ENCODE results near the gene HUWE1. TPM values are rescaled to one million over a fixed set of nuclear protein-coding genes. Genes with fewer than 3 reads are reported as not detected.
"Not testable (repeated sequence)": the region's sequence is repeated elsewhere in the genome, so short reads cannot be mapped to it uniquely, and the experiment has no call there.

The HUWE1 gene
- total RNA-seq = 95.3 TPM

GRCh38 chrX:53686151-53686885, at the start of gene HUWE1:
Gene HUWE1 (minus strand): TSS chrX:53686719. CDS start chrX:53654107, 32,612 bp downstream.
- DNase-seq = peak; percentile 54

GRCh38 chrX:53732797-53733196, 46.3 kb upstream of the HUWE1 start:
- no peak for DNase-seq

- DNase-seq = no peak
Observed at GRCh38 chrX:53729751-53730150, 43.2 kb upstream of the HUWE1 start.

- DNase-seq = no peak
Observed at GRCh38 chrX:53728506-53728905, 42.0 kb upstream of the HUWE1 start.

GRCh38 chrX:53724872-53725271, 38.4 kb upstream of the HUWE1 start:
- no peak for DNase-seq

DNA sequence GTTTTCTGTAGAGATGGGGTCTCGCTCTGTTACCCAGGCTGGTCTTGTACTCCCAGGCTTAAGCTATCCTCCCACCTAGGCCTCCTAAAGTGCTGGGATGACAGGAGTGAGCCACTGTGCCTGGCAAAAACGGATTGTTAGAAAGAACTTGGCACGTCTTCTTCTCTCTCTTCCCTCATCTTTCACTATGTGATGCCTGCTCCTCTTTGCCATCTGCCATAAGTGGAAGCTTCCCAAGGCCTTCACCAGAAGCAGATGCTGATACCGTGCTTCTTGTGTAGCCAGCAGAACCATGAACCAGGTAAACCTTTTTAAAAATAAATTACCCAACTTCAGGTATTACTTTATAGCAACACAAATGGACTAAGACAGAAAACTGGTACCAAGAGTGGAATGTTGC, 36.9 kb upstream of the HUWE1 start:
- DNase-seq = no peak

DNA sequence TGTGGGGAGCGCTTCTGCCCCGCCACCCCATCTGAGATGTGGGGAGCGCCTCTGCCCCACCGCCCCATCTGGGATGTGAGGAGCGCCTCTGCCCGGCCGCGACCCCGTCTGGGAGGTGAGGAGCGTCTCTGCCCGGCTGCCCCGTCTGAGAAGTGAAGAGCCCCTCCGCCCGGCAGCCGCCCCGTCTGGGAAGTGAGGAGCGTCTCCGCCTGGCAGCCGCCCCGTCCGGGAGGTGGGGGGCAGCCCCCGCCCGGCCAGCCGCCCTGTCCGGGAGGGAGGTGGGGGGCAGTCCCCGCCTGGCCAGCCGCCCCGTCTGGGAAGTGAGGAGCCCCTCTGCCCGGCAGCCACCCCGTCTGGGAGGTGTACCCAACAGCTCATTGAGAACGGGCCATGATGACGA, 35.1 kb upstream of the HUWE1 start:
- DNase-seq = not testable (repeated sequence)

DNA sequence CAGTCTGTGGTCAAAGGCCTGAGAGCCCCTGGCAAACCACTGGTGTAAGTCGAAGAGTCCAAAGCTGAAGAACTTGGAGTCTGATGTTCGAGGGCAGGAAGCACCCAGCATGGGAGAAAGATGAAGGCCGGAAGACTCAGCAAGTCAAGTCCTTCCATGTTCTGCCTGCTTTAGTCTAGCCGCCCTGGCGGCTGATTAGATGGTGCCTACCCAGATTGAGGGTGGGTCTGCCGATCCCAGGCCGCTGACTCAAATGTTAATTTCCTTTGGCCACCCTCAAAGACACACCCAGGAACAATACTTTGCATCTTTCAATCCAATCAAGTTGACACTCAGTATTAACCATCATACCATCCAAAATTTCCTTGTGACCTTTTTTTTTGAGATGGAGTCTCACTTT, 33.1 kb upstream of the HUWE1 start:
- DNase-seq = not testable (repeated sequence)

- DNase-seq = no peak
Observed at GRCh38 chrX:53718073-53718472, 31.6 kb upstream of the HUWE1 start.

GRCh38 chrX:53717205-53717604, 30.7 kb upstream of the HUWE1 start:
- DNase-seq = no peak

- DNase-seq = no peak
Observed at GRCh38 chrX:53716328-53717088, 30.0 kb upstream of the HUWE1 start.

GRCh38 chrX:53715346-53715924, 28.9 kb upstream of the HUWE1 start:
- DNase-seq = no peak

GRCh38 chrX:53714580-53715345, 28.2 kb upstream of the HUWE1 start:
- DNase-seq = no peak

DNA sequence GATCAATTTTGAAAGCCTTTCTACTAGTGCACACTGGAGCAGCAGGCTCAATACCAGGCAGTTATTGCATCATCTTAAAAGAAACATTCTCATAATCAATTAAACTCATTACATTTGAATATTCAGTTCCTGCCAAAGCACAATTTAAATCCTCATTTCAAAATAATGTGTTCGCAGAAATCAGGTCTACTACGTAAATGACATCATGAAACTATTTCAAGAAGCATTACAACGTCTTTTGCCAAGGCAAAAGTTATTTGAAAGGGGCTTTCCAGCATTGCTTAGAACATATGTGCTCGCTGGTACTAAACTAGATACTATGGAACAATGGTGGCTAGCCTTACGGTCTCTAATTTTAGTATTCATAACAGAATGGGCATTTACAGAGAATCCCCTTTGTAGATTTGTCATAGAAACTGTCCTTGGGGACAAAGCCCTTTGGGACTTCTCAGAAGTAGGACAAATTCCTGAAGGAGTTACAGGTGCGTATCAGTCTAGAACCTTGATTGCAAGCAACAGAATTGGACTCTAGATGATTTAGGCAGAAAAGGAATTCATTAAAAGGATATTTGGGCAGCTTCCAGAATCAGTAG, 27.6 kb upstream of the HUWE1 start:
- DNase-seq = no peak

DNA sequence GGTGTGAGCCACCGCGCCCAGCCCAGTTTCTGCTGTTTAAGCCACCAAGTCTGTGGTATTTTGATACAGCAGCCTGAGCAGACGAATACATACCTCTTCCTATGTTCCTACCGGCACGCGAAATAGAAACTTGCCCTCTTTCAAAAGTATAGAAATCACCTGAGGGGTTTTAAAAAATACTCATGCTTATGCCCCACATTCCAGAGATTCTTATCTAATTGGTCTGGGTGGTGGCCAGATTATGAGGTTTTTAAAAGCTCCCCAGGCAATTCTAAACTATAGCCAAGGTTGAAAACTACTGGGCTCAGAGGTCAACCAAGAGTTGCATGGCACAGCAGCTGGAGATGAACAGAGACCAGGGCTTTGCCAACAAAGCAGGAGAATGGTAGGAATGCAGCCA, 24.9 kb upstream of the HUWE1 start:
- DNase-seq = no peak

- DNase-seq = no peak
Observed at GRCh38 chrX:53704854-53705253, 18.3 kb upstream of the HUWE1 start.

GRCh38 chrX:53704294-53704693, 17.8 kb upstream of the HUWE1 start:
- DNase-seq = no peak

DNA sequence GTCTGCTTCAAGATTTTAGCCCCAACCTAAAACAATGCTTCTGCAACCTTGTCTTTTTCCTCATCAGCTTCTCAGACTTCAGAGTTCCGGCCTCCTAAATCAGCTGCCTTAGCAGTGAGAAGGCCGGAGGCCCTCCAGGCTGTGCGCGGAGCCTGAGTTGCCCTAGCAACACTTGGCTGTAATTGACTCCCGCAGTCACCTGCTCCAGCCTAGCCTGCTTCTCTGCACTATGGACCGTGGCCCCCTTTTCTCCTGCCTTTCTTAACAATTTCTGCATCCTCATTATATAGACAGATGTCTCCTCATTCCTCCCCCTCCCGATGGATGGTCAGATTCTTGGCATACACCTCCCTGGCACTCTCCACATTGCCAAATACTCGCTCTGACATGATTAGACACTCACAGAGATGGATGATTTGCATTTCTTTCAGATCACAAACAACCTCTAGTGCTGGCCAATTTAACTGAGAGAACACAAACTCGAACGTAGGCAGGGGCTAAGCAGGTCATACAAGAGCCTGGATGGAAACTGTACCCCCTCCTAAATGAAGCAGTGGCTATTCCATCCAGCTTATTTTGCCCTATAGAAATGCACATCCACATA, 9.5 kb upstream of the HUWE1 start:
- peak; percentile 0 for DNase-seq

- no peak for DNase-seq
Observed at GRCh38 chrX:53694642-53695041, 8.1 kb upstream of the HUWE1 start.

DNA sequence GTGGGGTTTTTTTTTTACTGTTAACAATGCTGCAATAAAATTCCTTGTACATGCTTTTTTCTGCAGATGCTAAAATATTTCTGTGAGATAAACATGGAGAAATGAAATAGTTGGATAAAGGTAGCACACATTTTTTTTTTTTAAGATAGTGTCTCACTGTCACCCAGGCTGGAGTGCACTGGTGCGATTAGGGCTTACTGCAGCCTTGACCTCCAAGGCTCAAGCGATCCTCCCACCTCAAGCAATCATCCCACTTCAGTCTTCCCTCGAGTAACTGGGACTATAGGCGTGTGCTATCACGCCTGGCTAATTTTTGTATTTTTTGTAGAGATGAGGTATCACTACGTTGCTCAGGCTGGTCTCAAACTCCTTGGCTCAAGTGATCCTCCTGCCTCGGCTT, 1.8 kb upstream of the HUWE1 start:
- DNase-seq = no peak

GRCh38 chrX:53685711-53686110, 808 bp downstream of the HUWE1 start:
- no peak for DNase-seq

Data from occipital lobe (tissue), 2 donors.